OCI-LY1 (cell line): ENCODE results near the gene ATF2.

Experiments used
- H2AFZ ChIP-seq: fragments of 200-600 bp; sonication (generic), shearing (Covaris generic); 2 replicates; pipeline ENCODE4 v1.6.0; 2014; ENCODE audit warnings: antibody characterized with exemption, mild to moderate bottlenecking, low read length
- H3F3A ChIP-seq: fragments of 200-600 bp; sonication (generic), shearing (Covaris generic); 2 replicates; pipeline ENCODE4 v1.6.0; 2014; ENCODE audit warnings: mild to moderate bottlenecking, antibody characterized with exemption, low read length, moderate library complexity; ENCODE audit not compliant: insufficient read depth
- H3K27ac ChIP-seq: fragments of 200-600 bp; sonication (generic); 2 replicates; pipeline ENCODE4 v1.5.1; 2014; ENCODE audit warnings: low read length, mixed run types, mild to moderate bottlenecking, low read depth; ENCODE audit not compliant: poor library complexity, severe bottlenecking
- H3K27me3 ChIP-seq: fragments of 200-600 bp; sonication (generic); 2 replicates; pipeline ENCODE4 v1.6.0; 2014; ENCODE audit warnings: antibody characterized with exemption, mild to moderate bottlenecking, low read length, moderate library complexity; ENCODE audit not compliant: insufficient read depth
- H3K36me3 ChIP-seq: fragments of 200-600 bp; sonication (generic); 2 replicates; pipeline ENCODE4 v1.6.1; 2014; ENCODE audit warnings: mild to moderate bottlenecking, antibody characterized with exemption, low read length, moderate library complexity, mixed read lengths; ENCODE audit not compliant: insufficient read depth
- H3K4me1 ChIP-seq: fragments of 200-600 bp; sonication (generic); 2 replicates; pipeline ENCODE4 v1.5.1; 2014; ENCODE audit warnings: mild to moderate bottlenecking, low read length, moderate library complexity; ENCODE audit not compliant: insufficient read depth, severe bottlenecking
- H3K4me2 ChIP-seq: fragments of 200-600 bp; sonication (generic), shearing (Covaris generic); 2 replicates; pipeline ENCODE4 v1.6.1; 2014; ENCODE audit warnings: low read length
- H3K4me3 ChIP-seq: fragments of 200-600 bp; sonication (generic); 2 replicates; pipeline ENCODE4 v1.5.1; 2014; ENCODE audit warnings: low read length, low read depth, mild to moderate bottlenecking, mixed read lengths; ENCODE audit not compliant: poor library complexity, severe bottlenecking
- H3K79me2 ChIP-seq: fragments of 200-600 bp; shearing (Covaris generic); 2 replicates; pipeline ENCODE4 v1.6.1; 2016; ENCODE audit warnings: mixed run types, low read length, mixed read lengths; ENCODE audit not compliant: insufficient read depth
- H3K9ac ChIP-seq: fragments of 200-600 bp; sonication (generic), shearing (Covaris generic); 2 replicates; pipeline ENCODE4 v1.6.1; 2014; ENCODE audit warnings: mild to moderate bottlenecking, low read length, mixed read lengths
- H3K9me2 ChIP-seq: fragments of 200-600 bp; sonication (generic), shearing (Covaris generic); 2 replicates; pipeline ENCODE4 v1.6.1; 2014; ENCODE audit warnings: low read depth, mild to moderate bottlenecking, low read length, mixed read lengths
- H3K9me3 ChIP-seq: fragments of 200-600 bp; shearing (Covaris generic); 2 replicates; pipeline ENCODE4 v1.6.1; 2014; ENCODE audit warnings: low read length, mixed read lengths
- H4K20me1 ChIP-seq: fragments of 200-600 bp; sonication (generic), shearing (Covaris generic); 2 replicates; pipeline ENCODE4 v1.6.0; 2016; ENCODE audit warnings: mild to moderate bottlenecking, low read length; ENCODE audit not compliant: insufficient read depth
- EZH2 ChIP-seq: fragments of 200-600 bp; sonication (generic), shearing (Covaris generic); IDR thresholded peaks from 2 replicates; pipeline ENCODE4 v1.8.0; 2017; ENCODE audit warnings: borderline replicate concordance, mixed run types, mild to moderate bottlenecking, antibody characterized with exemption, low read length, moderate library complexity, mixed read lengths
- TF ChIP-seq, protein P1 (sequence below): fragments of 200-600 bp; sonication (generic), shearing (Covaris generic); IDR thresholded peaks from 2 replicates; pipeline ENCODE4 v1.5.1; 2017; ENCODE audit warnings: mild to moderate bottlenecking, antibody characterized with exemption, low read length, moderate library complexity, mixed read lengths

The ATF2 gene

DNA sequence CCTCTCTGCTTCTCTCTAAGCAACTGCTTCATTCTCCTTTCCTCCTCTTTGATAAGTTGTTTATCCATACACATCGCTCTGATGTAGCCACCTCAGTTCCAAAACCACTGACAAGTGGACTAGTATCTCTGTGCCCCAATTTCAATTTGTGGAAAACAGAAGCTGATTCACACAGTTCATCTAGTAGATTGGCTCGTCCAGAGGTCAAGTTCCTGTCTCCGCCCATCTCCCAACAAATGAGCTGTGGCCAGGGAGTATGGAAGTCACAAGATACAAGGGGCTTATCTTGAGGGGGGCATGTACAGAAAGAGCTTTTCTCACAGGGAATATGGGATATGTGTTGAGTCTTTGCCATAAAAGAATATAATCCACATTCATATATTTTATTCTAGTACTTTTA is 145.1 kb downstream of the ATF2 start:
- H3K9me2 ChIP-seq: no peaks in the 10 kb centered on the region
- no peaks in the 10 kb centered on the region for H3K4me1 ChIP-seq
- H3K79me2 ChIP-seq: no peaks in the 10 kb centered on the region
- no peaks in the 10 kb centered on the region for H3K9me3 ChIP-seq
- no peak overlapping the region for H2AFZ ChIP-seq
- H3K27me3 ChIP-seq: no peaks in the 10 kb centered on the region
- H3K27ac ChIP-seq: no peak overlapping the region
- no peaks in the 10 kb centered on the region for H4K20me1 ChIP-seq
- H3K9ac ChIP-seq: no peak overlapping the region
- no peak overlapping the region for H3K4me3 ChIP-seq
- no peaks in the 10 kb centered on the region for H3K36me3 ChIP-seq
- no peaks in the 10 kb centered on the region for H3F3A ChIP-seq
- no peak overlapping the region for H3K4me2 ChIP-seq
- TF ChIP-seq, protein P1, sequence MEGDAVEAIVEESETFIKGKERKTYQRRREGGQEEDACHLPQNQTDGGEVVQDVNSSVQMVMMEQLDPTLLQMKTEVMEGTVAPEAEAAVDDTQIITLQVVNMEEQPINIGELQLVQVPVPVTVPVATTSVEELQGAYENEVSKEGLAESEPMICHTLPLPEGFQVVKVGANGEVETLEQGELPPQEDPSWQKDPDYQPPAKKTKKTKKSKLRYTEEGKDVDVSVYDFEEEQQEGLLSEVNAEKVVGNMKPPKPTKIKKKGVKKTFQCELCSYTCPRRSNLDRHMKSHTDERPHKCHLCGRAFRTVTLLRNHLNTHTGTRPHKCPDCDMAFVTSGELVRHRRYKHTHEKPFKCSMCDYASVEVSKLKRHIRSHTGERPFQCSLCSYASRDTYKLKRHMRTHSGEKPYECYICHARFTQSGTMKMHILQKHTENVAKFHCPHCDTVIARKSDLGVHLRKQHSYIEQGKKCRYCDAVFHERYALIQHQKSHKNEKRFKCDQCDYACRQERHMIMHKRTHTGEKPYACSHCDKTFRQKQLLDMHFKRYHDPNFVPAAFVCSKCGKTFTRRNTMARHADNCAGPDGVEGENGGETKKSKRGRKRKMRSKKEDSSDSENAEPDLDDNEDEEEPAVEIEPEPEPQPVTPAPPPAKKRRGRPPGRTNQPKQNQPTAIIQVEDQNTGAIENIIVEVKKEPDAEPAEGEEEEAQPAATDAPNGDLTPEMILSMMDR: no peak
- no peak for TF ChIP-seq EZH2
